GM10847 (cell line): Measurements from ENCODE around the gene CCDC92B.

Experiments used
- POLR2A ChIP-seq: IDR thresholded peaks from 2 replicates; pipeline ENCODE4 v1.6.1; 2011; ENCODE audit not compliant: insufficient read length; ENCODE audit errors: extremely low read depth

The CCDC92B gene

GRCh38 chr17:2691069-2691871 lies 58.2 kb downstream of the CCDC92B start:
- no peak for TF ChIP-seq POLR2A

DNA sequence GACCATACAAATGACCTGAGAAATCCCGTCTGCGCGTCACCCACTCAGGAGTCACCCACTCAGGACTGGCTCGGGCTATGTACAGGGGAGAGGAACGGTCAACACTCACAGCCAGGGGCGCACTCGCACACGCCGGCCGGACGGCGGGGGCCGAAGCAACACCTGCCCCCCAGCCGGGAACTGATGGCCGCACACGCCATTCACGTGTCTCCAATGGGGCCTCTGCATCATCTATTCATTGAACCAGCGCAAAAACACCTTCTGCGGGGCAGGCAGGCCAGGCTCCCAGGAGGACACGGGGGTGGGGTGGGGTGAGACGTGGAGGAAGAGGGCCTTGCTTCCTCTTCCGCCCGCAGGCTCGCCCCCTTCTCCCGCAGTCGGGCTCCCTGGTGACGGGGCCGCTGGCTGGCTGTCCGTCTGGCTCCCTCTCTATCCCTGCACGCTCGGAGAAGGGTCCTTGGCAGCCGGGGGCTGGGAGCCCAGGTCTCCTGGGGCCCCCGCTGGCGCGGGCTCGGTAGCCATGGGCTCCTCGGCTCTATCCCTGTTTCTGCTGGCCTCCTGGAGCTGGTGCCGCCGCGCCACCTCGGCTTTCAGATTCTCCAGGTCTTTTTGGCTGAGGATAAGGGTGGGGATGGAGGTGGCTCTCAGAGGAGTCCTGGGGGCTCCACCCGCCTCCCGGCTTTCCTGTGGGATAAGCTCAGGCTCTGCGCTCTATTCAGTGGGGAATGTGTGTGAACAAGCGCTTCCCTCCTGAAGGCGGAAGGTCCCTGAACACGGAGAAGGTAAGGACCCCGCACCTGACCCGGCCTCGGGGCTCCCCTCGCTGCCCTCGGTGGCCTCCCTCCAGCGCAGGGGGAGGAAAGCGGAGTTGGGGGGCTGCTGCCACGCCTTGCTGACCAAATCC lies 59.0 kb downstream of the CCDC92B start:
- no peak for TF ChIP-seq POLR2A

DNA sequence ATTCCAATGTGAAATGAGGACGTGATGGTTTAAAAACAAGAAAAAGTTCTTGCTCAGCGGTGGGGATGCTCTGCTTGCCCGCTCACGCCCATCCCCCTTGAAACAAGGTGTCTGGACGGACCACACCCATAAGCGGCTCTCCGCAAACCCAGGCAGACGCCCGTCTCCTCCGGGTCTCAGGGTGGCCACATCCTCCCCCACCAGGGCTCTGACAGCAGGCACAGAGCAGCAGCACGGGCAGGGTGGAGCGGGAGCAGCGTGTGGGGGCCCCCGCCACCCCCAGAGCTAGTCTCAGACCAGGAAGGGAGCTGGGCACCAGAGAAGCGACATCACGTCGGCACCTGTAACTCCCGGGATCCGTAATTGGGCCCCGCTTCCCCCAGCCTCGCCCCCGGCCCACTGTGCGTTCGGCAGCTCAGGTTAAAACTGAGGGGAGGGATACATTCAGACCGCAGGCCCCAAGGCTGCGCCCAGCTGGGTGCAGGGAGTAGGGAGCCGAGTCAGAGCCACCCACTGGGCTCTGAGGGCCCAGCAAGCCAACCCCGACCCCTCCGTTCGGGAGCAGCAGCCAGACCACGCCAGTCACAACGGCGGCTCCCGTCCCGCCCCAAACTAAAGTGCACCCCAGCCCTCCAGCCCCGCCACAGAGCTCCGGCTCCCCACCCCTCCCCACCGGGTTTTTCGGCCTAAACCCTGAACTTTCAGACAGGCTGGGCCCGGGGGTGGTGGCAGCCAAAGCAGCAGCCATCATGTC lies 59.9 kb downstream of the CCDC92B start:
- no peak for TF ChIP-seq POLR2A

GRCh38 chr17:2688351-2689342 lies 60.8 kb downstream of the CCDC92B start:
- no peak for TF ChIP-seq POLR2A

GRCh38 chr17:2687074-2687418 lies 62.4 kb downstream of the CCDC92B start:
- TF ChIP-seq POLR2A = no peak

DNA sequence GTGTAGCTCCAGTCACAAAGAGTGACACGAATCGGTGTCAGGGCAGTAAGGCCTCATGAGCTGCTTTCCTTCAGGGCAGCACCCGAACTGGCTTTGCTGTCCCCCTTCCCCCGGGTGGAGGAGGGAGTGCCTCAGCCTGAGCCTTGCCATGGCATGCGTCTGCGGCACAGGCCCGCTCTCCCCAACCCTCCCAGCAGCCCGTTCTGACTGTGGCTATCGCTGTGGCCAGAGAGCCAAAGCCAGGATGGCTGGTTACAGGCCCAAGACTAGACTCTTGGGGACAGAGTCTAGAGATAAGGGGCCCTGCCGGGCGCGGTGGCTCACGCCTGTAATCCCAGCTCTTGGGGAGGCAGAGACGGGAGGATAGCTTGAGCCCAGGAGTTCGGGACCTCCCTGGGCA lies 63.8 kb downstream of the CCDC92B start:
- no peak for TF ChIP-seq POLR2A

DNA sequence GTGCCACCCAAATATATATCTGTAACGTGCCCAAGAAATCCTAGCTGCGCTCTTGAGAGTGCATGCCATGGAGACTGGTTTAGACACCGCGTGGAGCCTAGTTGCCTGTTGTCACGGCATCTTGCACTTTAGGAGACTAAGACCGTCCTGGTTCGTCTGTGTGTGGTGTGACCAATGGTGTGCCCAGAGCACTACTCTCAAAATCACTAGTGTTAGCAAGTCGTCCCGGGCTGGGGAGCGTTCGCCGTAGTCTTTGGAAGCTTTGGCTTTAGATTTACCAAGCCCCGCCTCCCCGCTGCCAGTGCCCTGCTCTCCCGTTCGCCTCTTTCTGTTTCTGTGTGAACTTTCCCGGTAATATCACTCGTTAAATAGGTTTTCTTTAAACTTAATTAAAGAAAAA lies 64.9 kb downstream of the CCDC92B start:
- no peak for TF ChIP-seq POLR2A

DNA sequence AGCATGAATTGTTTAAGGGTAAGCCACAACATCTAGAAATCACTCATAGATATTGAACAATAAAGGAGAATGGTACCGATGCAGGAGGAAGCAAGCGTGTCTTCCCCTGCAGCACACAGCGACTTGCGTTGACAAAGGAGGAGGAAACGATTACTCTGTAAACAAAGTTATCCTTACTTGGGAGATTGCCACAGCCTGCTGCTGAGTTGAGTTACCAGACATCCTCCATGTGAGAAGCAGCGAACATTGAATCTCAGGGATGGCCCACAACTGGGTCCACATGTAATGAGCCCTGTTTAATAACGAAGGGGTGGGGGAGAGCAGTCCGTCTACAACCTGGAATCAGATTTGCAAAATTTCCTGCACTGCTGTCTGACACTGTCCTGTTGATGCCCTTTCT lies 65.5 kb downstream of the CCDC92B start:
- TF ChIP-seq POLR2A = no peak

GRCh38 chr17:2682176-2682938 lies 67.1 kb downstream of the CCDC92B start:
- TF ChIP-seq POLR2A = no peak

- TF ChIP-seq POLR2A = no peak
These were observed 67.8 kb downstream of the CCDC92B start for GRCh38 chr17:2681650-2682049.

- TF ChIP-seq POLR2A = no peak
These were observed 68.5 kb downstream of the CCDC92B start for GRCh38 chr17:2680961-2681360.
